Measurements from ENCODE around the gene MOV10.

- TF ChIP-seq POLR2AphosphoS2 (IDR thresholded peaks at IDR 0.05; ENCODE audit: low read depth, low read length): no peak
- TF ChIP-seq SP1 (IDR thresholded peaks at IDR 0.05): no peak
- TF ChIP-seq SP1 (CRISPR knock-in tag; IDR thresholded peaks at IDR 0.05): no peak
- no peak for TF ChIP-seq KDM3A (CRISPR knock-in tag; IDR thresholded peaks at IDR 0.05; ENCODE audit: low read depth)
- no peak for TF ChIP-seq REST (IDR thresholded peaks at IDR 0.05; ENCODE audit: borderline replicate concordance in 1 of 2, low read depth in 1 of 2, low read length in 2 of 2)
Observed at GRCh38 chr1:112694363-112694929, 20.0 kb downstream of the MOV10 start.
